HL-60/S4 treated with phorbol 12-myristate 13-acetate at 8.2 ng/mL for 4 days and 3 days (cell line): ENCODE measurements around the gene SMAD7.

Experiments used
- in situ Hi-C: fragments of 300-500 bp; cut with MboI; formaldehyde crosslinking; loops from 2 replicates; pipeline ENCODE4 v1.15.0; 2022; ENCODE audit warnings: low sequenced_read_pairs

SMAD7 gene

DNA sequence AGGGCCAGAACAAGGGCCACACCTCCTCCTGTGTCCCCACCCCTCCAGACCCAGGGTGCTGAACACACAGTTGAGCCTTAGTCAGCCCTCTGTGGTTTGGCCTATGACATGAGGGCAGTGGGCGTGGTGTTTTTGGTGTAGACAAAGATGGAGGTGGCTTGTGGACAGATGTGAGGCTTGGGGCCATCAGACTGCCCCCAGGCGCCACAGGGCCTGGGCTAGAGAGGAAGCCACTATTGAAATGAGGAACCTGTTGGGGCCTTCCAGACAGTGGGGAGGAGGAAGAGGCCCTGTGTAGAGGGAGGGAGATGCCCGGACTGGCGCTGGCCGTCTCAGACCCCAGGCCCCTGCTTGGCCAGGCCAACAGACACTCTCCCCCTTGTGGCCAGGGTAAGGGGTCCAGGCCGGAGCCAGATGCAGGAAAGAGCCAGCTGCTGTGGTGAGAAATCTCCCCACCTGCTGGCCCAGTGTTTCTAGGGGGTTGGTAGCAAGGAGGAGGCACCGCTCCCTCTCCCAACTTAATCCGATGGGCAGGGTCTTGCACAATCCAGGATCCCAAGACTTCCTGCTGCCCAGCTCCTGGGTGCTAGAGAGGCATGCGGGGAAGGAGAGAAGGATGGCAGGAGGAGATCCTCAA, 53.8 kb downstream of the SMAD7 start:
- in situ Hi-C loops = no loop called here

DNA sequence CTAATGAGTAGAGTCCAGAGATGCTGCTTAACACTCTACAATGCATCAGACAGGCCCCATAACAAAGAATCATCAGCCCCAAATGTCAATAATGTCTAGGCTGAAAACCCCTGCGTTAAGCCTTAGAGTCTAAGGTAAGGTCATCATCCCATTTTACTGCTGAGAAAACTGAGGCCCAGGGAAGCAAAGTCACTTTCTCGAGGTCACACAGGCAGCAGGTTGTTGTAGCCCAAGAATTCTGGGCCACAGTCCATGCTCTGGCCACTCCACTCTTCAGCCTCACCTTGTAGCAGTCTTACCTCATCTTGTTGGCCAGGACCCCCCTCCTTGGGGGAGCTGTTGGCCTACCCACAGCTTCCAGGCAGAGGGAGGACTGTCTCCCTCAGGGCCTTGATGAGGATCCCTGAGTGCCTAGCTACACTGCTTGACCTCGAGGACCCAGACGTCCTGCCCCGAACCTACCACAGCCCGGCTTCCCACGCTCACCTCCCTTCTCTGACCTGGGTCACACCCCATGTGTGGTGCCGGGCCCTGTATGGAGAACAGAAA, 54.4 kb downstream of the SMAD7 start:
- in situ Hi-C loops = no loop called here

DNA sequence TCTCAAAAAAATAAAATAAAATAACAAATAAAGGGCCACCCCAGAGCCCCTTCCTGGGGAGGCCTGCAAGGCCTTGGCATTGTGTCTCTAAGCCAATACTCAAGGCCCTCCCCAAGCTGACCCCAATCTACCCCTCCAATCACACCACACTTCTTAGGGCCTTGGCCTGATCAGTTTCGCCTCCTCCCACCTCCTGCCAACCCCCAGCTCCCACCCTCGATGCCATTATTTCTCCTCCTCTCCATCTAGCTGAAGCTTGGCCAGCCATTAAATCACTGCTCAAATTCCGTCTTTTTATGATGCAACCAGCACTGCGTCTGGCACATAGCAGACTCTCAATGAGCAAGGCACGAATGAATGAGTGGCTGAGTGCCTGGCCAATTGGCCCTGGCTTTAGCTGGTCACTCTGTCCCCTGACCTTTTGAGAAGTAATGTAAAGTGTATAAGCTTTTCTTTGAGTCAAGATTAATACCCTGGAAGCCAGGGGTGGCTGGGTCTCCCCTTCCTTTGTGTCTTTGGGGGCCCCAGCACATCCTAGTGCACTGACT, 55.9 kb downstream of the SMAD7 start:
- in situ Hi-C loops = no loop called here

DNA sequence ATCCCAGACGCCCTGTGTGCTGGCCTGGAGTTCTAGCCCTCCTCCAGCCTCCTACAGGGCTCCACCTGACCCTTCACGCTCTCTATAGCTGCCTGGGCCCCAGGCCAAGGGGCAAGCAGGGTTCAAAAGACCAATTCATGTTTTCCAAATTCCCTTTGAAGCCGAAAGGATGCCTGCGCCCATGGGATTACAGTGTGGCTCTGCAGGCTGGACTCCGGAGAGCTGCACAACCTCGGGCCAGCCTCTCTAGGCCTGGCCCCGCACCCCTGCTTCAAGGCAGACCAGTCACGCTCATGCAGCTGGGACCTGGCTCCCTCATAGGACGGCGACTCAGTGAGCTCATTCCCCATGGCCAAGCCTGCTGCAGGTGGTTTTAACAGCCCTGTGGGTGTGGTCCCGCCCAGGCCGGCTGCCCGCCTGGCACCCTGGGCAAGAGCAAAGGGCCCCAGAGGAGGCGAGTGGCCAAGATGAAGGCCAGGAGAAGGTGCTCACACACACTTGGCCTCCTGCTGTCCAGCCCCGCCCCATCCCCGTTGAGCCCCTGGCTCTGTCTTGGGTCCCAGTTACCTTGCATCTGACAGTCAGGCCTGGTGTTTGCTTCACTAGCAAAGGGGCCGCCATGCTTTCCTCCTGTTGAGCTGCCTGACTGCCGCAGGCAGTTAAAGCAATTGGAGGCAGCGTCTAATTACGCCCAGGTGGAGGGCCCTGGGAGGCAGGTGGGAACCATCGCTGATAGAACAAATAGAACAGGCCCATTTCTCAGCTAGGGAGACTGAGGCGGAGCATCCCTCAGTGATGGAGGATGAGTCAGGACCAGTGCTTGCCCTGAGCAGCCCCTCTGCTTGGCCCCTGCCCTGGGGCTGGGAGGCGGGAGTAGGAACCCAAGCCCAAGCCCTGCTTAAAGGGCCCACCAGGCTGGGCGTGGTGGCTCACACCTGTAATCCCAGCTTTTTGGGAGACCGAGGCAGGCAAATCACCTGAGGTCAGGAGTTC, 56.9 kb downstream of the SMAD7 start:
- in situ Hi-C loops = no loop called here

DNA sequence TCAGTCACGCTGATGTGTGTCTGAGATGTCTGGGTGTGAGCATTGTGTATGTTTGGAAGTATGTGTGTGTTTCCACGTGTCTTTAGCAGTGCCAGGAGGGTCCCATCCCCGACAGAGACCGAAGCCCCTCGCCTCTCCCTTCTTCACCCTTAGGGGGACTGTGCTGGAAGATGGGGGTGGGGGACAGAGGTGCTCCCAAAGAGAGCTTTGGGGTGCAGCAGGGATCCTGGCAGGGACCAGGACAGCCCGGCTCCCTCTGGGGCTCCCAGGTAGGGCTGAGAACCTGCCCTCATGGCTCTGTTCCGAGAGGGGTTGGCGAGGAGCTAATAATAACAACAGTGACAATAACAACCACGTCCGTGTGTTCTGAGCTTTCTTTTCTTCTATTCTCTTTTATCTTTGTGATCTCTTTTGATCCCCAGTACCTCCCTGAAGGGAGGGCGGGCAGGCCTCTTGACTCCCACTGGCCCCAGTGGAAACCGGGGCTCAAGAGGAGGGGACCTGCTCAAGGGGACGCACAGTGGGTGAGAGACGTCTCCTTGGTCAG, 57.6 kb downstream of the SMAD7 start:
- in situ Hi-C loops = no loop called here

DNA sequence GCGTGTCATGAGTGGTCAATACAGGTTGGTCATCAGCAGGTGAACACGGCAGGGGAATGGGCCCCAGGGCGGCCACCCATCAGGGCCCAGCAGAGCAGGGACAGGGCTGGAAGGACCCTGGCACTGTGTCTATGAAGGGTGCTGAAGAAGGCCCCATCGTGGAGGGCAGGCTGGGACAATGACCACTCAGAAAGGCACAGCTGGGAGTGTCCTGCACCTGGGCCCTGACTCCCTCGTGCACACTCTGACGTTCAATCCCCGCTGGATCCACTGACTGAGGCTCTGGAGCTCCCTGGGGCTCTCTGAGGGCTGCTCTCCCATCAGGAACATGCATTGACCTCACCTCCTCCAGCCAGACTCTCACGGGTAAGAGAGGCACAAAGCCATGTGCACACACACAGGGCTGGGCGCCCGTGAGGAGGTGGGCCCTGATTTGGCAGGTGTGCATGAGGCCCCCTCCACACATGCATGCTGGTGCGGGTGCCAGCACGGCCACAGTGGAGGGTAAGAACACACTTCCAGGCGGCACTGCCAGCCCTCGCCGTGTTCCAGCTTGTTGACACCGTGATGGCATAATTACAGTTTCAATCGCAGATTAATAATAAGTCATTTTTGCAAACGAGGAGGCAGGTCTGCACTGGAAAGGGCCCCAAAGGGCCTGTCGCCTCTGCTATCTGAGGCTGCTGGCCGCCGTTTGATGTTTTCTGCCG, 58.5 kb downstream of the SMAD7 start:
- in situ Hi-C loops = no loop called here

DNA sequence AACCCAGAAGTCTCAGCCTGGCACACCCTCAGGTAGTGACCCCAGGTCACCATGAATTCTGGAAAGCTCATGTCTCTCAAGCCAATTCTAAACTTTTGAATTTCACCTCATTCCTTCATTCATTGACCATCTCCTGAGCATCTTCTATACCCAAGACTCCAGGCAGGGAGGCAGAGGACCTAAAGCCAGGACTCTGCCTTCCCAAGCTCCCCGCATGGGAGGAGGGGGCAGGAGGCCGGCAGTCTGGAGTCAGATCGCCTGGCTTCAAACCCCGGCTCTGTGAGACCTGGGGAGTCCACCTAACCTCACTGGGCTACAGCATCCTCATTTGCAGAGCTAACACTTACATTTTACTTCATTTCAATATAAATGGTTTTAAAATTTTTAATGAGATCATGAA, 59.0 kb downstream of the SMAD7 start:
- in situ Hi-C loops = no loop called here

DNA sequence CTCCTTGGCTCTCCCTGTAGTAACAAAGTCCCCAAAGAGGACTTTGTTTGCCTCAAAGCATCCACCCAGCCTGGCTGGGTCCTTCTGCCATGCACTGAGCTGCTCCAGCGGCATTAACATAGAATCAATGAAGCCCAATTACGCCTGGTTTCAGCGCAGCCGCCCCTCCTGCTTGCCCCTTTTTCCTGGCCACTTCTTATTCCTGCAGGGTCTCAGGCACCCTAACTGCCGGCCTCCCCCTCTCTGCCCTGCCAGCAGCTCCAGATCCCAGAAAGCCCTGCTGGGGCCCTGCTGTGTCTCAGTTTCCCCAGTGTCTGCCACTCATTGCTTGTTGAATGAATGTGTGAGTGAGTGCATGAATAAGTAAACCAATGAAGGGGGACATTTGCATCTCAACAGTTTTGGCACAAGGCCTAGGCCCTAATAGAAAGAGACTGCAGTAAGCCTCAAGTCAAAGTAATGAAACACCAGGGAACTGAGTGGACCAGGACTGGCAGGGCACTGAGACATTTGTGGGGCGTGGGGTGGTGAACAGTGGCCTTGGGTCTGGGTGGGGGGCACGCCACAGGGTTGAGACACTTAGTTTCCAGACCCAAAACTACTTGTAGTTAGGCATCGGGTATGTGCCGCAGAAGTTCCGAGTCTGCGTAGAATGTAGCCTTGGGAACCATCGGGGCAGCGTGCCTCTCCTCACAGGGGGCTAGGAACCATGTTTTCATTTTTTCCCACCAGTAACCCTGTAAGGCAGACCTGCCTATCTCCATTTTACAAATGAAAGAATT, 60.6 kb downstream of the SMAD7 start:
- in situ Hi-C loops = no loop called here

DNA sequence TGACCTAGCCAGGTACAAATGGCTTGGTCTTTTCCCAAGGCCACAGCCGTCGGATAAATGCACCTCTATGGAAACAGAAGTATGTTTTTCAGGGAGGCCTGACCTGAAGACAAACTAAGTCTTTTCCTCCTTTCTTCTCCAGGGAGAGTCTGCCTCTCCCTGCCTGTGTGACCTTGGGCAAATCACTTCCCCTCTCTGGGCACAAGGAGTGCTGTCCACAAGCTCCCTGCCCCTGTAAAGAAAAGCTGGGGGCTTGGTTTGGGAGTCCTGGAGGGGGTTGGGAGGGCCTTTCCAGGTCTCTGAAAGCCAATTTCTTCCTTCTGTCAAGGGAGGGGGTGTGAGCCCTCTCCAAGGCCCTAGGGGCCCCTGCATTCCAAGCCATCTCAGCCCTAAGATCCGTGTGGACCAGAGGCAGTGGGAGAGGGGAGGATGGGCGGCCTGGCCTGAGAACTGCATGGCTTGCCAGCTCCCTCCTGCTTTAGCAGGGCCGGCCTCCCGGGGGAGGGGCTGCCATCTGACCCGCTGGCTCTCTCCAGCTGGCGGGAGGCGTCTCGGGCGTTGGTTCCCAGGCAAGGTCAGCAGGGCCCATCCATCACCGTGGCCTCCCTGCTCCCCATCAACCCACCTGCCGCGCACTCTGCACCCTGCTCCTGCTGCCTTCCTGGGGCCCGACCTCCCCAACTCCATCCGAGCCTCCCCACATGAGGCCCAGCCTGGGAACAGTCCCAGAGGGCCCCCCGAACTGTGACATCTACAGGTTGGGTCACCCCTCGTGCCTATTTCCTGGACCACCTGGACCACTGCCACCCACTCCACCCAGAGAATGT, 61.4 kb downstream of the SMAD7 start:
- in situ Hi-C loops = no loop called here

DNA sequence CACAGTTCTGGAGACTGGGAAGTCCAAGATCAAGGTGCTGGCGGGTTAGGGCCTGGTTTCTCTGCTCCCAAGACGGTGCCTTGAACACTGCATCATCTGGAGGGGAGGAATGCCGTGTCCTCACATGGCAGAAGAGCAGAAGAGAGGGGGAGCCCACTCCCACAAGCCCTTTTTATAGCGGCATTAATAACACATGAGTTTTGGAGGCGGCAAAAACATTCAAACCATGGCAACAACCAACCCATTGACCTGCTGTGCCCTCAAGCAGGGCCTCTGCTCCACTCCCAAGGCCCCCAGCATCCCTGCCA, 62.0 kb downstream of the SMAD7 start:
- in situ Hi-C loops = no loop called here

DNA sequence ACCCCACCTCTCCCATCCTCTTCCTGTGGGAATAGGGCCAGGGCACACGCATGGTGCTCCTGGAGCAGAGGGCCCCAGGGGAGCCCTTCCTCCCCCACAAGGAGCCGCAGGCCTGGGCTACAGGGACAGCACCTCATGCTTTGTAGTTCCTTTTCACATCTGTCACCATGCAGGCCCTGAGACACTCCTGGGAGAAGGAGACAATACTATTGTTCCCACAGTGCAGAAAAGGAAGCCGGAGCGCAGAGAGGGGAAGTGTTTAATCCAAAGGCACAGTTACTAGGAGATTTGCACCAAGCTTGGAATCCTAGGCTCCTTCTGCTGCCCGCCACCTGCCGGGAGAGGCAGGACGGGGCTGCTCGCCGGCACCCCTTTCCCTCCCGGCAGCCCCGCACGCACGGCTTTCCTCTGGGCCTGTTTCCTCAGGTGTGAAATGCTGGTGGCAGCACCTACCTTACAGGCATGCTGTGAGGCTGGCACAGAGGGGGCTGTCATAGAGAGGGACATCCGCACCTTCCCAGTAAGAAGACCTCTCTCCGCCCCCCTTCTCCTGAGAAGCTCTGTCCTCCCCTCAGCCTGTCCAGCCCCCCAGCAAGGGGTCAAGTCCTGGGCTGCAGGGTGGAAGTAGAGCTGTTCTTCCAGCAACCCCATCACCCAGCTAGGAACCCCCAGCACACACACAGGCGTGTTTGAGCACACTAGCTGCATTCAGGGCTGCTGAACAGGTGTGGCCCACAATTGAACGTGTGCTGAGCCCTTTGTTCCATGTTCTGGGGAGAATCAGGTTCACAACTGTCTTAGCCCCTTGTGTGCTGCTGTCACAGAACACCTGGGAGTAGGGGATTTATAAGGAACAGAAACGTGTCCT, 62.6 kb downstream of the SMAD7 start:
- in situ Hi-C loops = no loop called here

DNA sequence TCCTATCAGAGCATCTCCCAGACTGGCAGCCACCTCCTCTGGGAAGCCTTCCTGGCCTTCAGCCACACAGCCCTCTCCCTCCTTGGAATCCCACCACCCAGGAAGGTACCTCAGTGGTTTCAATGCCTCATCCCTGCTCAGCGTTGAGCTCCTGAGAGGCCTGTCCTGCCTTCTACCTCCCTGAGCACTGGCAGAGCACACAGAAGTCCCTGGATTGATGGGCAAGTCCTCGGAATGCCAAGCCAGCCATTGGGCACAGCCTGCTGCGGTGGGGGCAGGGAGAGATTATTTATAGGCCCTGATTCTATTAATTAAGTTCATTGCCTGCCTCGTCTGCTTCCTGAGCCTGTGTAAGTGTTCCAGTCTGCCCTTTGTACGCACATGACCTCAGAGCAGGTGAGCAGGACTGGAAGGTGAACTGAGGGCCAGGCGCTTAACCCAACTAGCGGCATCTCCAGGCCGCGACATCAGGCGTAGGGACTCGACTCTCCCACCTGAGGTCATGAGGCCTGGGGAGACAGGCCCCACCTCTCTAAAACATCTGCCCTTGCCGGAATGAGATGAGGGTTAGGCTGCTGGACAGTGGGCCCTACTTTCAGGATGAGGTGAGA, 63.4 kb downstream of the SMAD7 start:
- in situ Hi-C loops = no loop called here

DNA sequence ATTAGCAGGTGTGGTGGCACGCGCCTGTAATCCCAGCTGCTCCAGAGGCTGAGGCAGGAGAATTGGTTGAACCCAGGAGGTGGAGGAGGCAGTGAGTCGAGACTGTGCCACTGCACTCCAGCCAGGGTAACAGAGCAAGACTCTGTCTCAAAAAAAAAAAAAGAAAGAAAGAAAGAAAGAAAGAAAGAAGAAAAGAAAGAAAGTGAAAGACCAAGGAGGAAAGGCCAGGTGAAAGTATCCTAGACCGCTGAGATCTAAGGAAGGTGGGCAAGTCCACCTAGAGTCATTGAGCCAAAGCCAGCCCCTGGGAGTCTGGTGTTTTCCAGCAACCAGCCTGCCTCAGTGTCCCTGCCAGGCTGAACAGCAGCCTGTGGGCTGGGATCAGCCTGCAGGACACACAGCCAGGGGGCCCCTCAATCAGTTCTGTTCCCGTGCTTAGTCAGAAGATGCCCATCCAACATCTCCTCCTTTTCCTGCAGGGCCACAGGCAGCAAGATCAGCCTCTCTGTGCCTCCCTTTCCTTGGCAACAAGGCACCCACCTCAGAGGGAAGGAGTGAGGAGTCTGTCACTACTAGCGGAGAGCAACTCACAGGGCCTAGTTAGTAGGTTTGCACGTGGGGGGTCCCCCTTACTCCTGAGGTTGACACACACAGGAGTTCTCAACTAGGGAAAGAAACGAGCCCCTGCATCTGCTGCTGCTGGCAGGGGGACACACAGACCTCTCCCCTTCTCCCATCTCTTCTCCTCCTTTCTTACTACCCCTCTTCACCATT, 64.1 kb downstream of the SMAD7 start:
- in situ Hi-C loops = no loop called here

DNA sequence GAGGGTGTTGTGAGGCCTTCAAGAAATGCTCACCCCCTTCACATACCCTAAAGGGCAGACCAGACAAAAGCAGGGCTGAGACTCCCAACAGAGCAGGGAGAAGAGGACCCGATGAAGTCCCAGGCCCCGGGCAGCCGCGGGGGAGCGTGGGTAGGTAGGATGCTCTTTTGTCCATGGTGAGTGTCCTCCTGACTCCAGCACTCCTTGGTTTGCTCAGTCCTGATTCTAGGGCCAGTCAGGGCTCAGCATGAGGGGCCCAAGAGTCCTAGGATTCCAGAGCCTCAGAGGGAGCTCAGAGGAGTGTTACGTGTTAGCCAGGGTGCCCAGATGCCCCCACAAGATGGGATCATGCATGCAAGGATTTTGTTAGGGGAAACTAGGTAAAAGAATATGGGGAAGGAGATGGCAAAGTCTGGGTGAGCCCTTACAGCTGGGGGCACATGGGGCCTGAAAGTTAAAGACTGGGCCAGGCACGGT, 64.8 kb downstream of the SMAD7 start:
- in situ Hi-C loops = no loop called here

DNA sequence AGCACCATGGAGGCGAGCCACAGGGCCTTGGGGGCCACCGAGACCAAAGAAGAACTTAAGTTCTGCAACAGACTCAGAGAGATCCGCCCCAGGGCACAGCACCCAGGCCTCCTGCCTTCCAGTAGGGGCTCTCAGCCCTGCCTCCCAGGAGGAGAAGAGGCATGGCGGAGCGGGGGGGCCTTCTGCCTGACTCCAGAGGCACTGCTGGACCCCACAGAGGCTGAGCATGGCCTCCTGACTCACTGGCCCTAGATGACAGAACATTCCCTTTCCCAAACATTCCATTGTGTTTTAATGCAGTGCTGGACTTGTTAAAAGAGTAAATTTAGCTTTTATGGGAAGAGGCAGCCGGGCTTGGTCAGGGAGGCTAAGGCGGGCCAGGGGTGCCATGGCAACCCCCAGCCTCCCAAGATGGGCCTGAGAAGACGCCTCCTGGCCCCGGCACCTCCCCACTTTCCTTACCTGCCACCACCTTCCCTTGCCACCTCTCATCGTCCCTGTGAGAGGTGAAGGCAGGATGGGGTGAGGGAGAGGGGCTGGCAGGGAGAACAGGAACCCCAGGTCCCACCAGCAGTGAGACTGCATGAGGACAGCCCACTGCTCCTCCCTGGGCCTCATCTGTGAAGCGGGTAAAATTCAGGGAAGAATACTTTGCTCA, 65.4 kb downstream of the SMAD7 start:
- in situ Hi-C loops = no loop called here

DNA sequence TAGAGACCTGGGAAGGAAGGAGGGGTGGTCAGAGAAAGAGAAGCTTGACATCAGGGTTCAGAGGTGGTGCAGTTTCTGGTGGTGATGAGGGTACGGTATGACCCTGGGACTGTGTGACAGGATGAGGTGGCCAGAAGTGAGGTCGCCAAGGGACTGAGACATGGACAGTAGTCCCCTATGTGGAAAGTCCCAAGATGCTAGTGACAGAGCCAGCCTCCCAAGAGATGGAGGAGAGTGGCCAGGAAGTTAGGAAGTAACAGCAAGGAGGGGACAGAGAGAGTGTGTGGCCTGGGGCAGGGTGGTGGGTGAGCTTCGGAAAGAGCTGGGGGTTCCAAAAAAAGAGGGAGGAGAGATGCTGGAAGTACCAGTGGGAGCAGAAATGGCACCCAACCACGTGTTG, 66.0 kb downstream of the SMAD7 start:
- in situ Hi-C loops = no loop called here

DNA sequence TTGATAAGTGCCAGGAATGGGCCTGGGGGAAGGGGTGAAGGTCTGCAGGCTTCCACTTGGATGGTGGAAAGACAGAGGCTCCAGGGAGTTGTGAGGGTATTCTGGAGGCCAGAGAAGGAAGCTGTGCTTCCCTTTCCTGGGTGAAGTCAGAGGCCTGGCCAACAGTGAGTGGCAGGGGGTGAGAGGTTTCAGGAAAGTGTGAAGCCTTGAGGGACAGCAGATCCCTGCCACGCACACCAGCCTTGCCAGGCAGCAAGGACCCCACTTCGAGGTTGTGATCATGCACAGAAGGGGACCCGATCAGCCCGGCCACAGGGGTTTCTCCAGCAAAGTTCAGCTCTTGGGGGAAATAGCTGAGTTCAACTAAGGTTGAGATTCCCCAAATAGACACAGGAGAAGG, 66.5 kb downstream of the SMAD7 start:
- in situ Hi-C loops = no loop called here
